ENCODE measurements around the gene CYP4F12. TPM values are rescaled to one million over a fixed set of nuclear protein-coding genes. Genes with fewer than 3 reads are reported as not detected.

The CYP4F12 gene
- total and polyA plus RNA-seq, 2 of the 4 experiments (the other 2 are of a cell fraction): not detected

GRCh38 chr19:15640294-15640903 lies 32.5 kb upstream of the CYP4F12 start, which contains the start of gene CYP4F3:
Gene CYP4F3 (plus strand): TSS chr19:15640897. CDS start chr19:15641416, 519 bp downstream.
- Histone ChIP-seq H3K4me1 (ENCODE audit: control insufficient read depth, insufficient read depth, low read length) (no peaks in the 10 kb centered on the region), H3K14ac (replicated peaks; ENCODE audit: low read depth, low read length) (no peak within 1 kb of the TSS), H4K5ac (ENCODE audit: low read depth, low read length) (no peak within 1 kb of the TSS), H3K9me1 (ENCODE audit: insufficient read depth, low read length) (no peaks in the 10 kb centered on the region), H2AFZ (replicated peaks; ENCODE audit: low read length, poor library complexity) (no peak within 1 kb of the TSS), H3K4me3 (ENCODE audit: insufficient read depth, low read depth, low read length) (no peak within 1 kb of the TSS), H3K23ac (ENCODE audit: low read depth, low read length) (no peak within 1 kb of the TSS), H3K36me3 (ENCODE audit: control insufficient read depth, insufficient read depth, low read length) (no peaks in the 10 kb centered on the region), H2BK20ac (ENCODE audit: low read depth, low read length) (no peak within 1 kb of the TSS), H3K9ac (ENCODE audit: low read depth, low read length) (no peak within 1 kb of the TSS), H3K27me3 (ENCODE audit: control insufficient read depth, insufficient read depth, low read length) (no peaks in the 10 kb centered on the region), H3K4me2 (ENCODE audit: low read depth, low read length) (no peak within 1 kb of the TSS), H3K27ac (ENCODE audit: insufficient read depth, low read length) (no peak within 1 kb of the TSS), H2AK9ac (replicated peaks; ENCODE audit: low read depth, low read length, poor library complexity) (no peak within 1 kb of the TSS), H3K79me1 (ENCODE audit: low read depth in 1 of 2, low read length in 2 of 2) (no peaks in the 10 kb centered on the region), H3K56ac (ENCODE audit: extremely low read depth, insufficient read depth, low read length) (no peak within 1 kb of the TSS), H2BK120ac (ENCODE audit: low read depth, low read length) (no peak within 1 kb of the TSS), H2BK5ac (ENCODE audit: low read depth, low read length, poor library complexity, severe bottlenecking) (no peak within 1 kb of the TSS), H3K18ac (ENCODE audit: low read depth, low read length) (no peak within 1 kb of the TSS), H2AK5ac (ENCODE audit: low read depth, low read length) (no peak within 1 kb of the TSS), H2BK15ac (ENCODE audit: low read depth, low read length) (no peak within 1 kb of the TSS), H4K91ac (ENCODE audit: insufficient read depth, low read depth, low read length) (no peak within 1 kb of the TSS), H4K20me1 (ENCODE audit: insufficient read depth, low read length) (no peaks in the 10 kb centered on the region), H4K8ac (ENCODE audit: low read depth in 2 of 2, low read length in 2 of 2) (no peak within 1 kb of the TSS), H3K9me3 (ENCODE audit: control insufficient read depth, insufficient read depth, low read length) (peaks cover 29% of the 10 kb centered on the region), H3K4ac (ENCODE audit: low read depth, low read length) (no peak within 1 kb of the TSS)
- ChIA-PET POLR2A (ENCODE audit: unreplicated experiment) (no interaction called here), CTCF (no interaction called here)
- DNase-seq (no peak), ATAC-seq (ENCODE audit: low read depth) (no peak)
- dilution Hi-C loops (cut with HindIII; ENCODE audit: low sequenced_read_pairs, unreplicated experiment): no loop called here
- intact Hi-C loops (cut with micrococcal nuclease): no loop called here
- TF ChIP-seq BHLHE40 (IDR thresholded peaks at IDR 0.05; ENCODE audit: low read depth, low read length) (no peak), RFX5 (IDR thresholded peaks at IDR 0.05; ENCODE audit: low read depth, low read length) (no peak), NFE2L2 (IDR thresholded peaks at IDR 0.05; ENCODE audit: low read depth, low read length) (no peak), MAZ (IDR thresholded peaks at IDR 0.05; ENCODE audit: borderline replicate concordance, low read depth, low read length) (no peak), MAFK (IDR thresholded peaks at IDR 0.05; ENCODE audit: low read depth, low read length) (no peak), MXI1 (IDR thresholded peaks at IDR 0.05; ENCODE audit: borderline replicate concordance, low read depth, low read length) (no peak), CHD1 (IDR thresholded peaks at IDR 0.05; ENCODE audit: low read depth, low read length) (no peak)
- TF ChIP-seq, protein P1, sequence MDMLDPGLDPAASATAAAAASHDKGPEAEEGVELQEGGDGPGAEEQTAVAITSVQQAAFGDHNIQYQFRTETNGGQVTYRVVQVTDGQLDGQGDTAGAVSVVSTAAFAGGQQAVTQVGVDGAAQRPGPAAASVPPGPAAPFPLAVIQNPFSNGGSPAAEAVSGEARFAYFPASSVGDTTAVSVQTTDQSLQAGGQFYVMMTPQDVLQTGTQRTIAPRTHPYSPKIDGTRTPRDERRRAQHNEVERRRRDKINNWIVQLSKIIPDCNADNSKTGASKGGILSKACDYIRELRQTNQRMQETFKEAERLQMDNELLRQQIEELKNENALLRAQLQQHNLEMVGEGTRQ (IDR thresholded peaks at IDR 0.05; ENCODE audit: low read depth, low read length): no peak
- no TSS peak for BruUV-seq (replicated peaks)
- in situ Hi-C loops (cut with MboI; ENCODE audit: low sequenced_read_pairs): loop anchor here (25.0 kb wide), 2 partner anchors 547 to 772 kb away; partner anchors contain the start of genes AP1M1 and FAM32A
- 71% methylated on average over 1 of the region's 6 CpGs; no CpG with 5 or more reads in 1 of the 2 experiments for WGBS, 2 experiments (ENCODE audit: extremely low coverage in 2 of 2, insufficient read length in 1 of 2)

Measured in IMR-90 (cell line).